HEK293 (cell line): ENCODE measurements around the gene EPM2A.

Experiments used
- ATF2 ChIP-seq: fragments of 450-650 bp; formaldehyde crosslinking; IDR thresholded peaks from 2 replicates; pipeline ENCODE4 v1.5.1; 2016; ENCODE audit warnings: missing biosample characterization, missing genetic modification characterization, low read depth
- BCL11B ChIP-seq: fragments of 450-650 bp; formaldehyde crosslinking; IDR thresholded peaks from 2 replicates; pipeline ENCODE4 v1.5.1; 2016; ENCODE audit warnings: low read depth, missing biosample characterization, missing genetic modification characterization
- CTCF ChIP-seq: fragments of 450-650 bp; formaldehyde crosslinking; IDR thresholded peaks from 2 replicates; pipeline ENCODE4 v1.5.1; 2016; ENCODE audit warnings: missing biosample characterization, missing genetic modification characterization
- FEZF1 ChIP-seq: fragments of 450-650 bp; formaldehyde crosslinking; IDR thresholded peaks from 2 replicates; pipeline ENCODE4 v1.5.1; 2016; ENCODE audit warnings: missing biosample characterization, missing genetic modification characterization
- HOXD13 ChIP-seq: sonication (generic); formaldehyde crosslinking; IDR thresholded peaks from 2 replicates; pipeline ENCODE4 v1.8.0; 2022; ENCODE audit warnings: missing genetic modification reagents, borderline replicate concordance
- MEIS1 ChIP-seq: sonication (generic); formaldehyde crosslinking; IDR thresholded peaks from 2 replicates; pipeline ENCODE4 v1.8.1; 2022; ENCODE audit warnings: missing genetic modification reagents, mild to moderate bottlenecking, borderline replicate concordance
- MZF1 ChIP-seq: fragments of 450-650 bp; formaldehyde crosslinking; IDR thresholded peaks from 2 replicates; pipeline ENCODE4 v1.5.1; 2017; ENCODE audit warnings: missing biosample characterization, missing genetic modification characterization, borderline replicate concordance
- PRDM4 ChIP-seq: fragments of 450-650 bp; formaldehyde crosslinking; IDR thresholded peaks from 2 replicates; pipeline ENCODE4 v1.5.1; 2017; ENCODE audit warnings: missing biosample characterization, missing genetic modification characterization
- SETDB1 ChIP-seq: IDR thresholded peaks from one replicate; pipeline ENCODE4 v1.6.1; 2017; ENCODE audit warnings: mild to moderate bottlenecking, low read length, moderate library complexity, mixed read lengths; ENCODE audit not compliant: insufficient read length
- SP7 ChIP-seq: fragments of 450-650 bp; formaldehyde crosslinking; IDR thresholded peaks from 2 replicates; pipeline ENCODE4 v1.5.1; 2016; ENCODE audit warnings: missing biosample characterization, missing genetic modification characterization
- WT1 ChIP-seq: fragments of 450-650 bp; formaldehyde crosslinking; IDR thresholded peaks from 2 replicates; pipeline ENCODE4 v1.5.1; 2016; ENCODE audit warnings: missing biosample characterization, missing genetic modification characterization
- ZBTB17 ChIP-seq: fragments of 450-650 bp; formaldehyde crosslinking; IDR thresholded peaks from 2 replicates; pipeline ENCODE4 v1.5.1; 2016; ENCODE audit warnings: missing biosample characterization, missing genetic modification characterization
- ZBTB20 ChIP-seq: fragments of 450-650 bp; formaldehyde crosslinking; IDR thresholded peaks from 2 replicates; pipeline ENCODE4 v1.5.1; 2016; ENCODE audit warnings: missing biosample characterization, missing genetic modification characterization
- ZBTB49 ChIP-seq: fragments of 450-650 bp; formaldehyde crosslinking; IDR thresholded peaks from 2 replicates; pipeline ENCODE4 v1.5.1; 2016; ENCODE audit warnings: missing biosample characterization, missing genetic modification characterization, low read depth
- ZBTB6 ChIP-seq: fragments of 450-650 bp; formaldehyde crosslinking; IDR thresholded peaks from 2 replicates; pipeline ENCODE4 v1.5.1; 2017; ENCODE audit warnings: missing biosample characterization, missing genetic modification characterization
- ZNF133 ChIP-seq: fragments of 450-650 bp; formaldehyde crosslinking; IDR thresholded peaks from 2 replicates; pipeline ENCODE4 v1.5.1; 2016; ENCODE audit warnings: missing biosample characterization, missing genetic modification characterization
- ZNF174 ChIP-seq: fragments of 450-650 bp; formaldehyde crosslinking; IDR thresholded peaks from 2 replicates; pipeline ENCODE4 v1.5.0; 2017; ENCODE audit warnings: missing biosample characterization, mild to moderate bottlenecking, missing genetic modification characterization
- ZNF221 ChIP-seq: fragments of 450-650 bp; formaldehyde crosslinking; IDR thresholded peaks from 2 replicates; pipeline ENCODE4 v1.5.1; 2017; ENCODE audit warnings: missing biosample characterization, missing genetic modification characterization, borderline replicate concordance
- ZNF274 ChIP-seq, 2 experiments: fragments of 200-500 bp in 1 of 2; fragments of 450-650 bp in 1 of 2; sonication (Bioruptor generic) in 1 of 2; formaldehyde crosslinking in 1 of 2; IDR thresholded peaks; 2 replicates each; pipeline versions ENCODE4 v1.5.1 to v1.6.1; 2014 to 2016; ENCODE audit warnings: borderline replicate concordance in 1 of 2, inconsistent platforms in 1 of 2, low read length in 1 of 2, missing biosample characterization in 1 of 2, missing genetic modification characterization in 1 of 2
- ZNF280D ChIP-seq: fragments of 450-650 bp; formaldehyde crosslinking; IDR thresholded peaks from 2 replicates; pipeline ENCODE4 v1.5.1; 2016; ENCODE audit warnings: missing biosample characterization, missing genetic modification characterization
- ZNF302 ChIP-seq: fragments of 450-650 bp; formaldehyde crosslinking; IDR thresholded peaks from 2 replicates; pipeline ENCODE4 v1.5.1; 2016; ENCODE audit warnings: missing biosample characterization, missing genetic modification characterization, low read depth
- ZNF610 ChIP-seq: fragments of 450-650 bp; formaldehyde crosslinking; IDR thresholded peaks from 2 replicates; pipeline ENCODE4 v1.5.1; 2016; ENCODE audit warnings: missing biosample characterization, missing genetic modification characterization, borderline replicate concordance
- ZNF626 ChIP-seq: fragments of 450-650 bp; sonication (Bioruptor Pico); formaldehyde crosslinking; IDR thresholded peaks from 2 replicates; pipeline ENCODE4 v1.5.1; 2018; ENCODE audit warnings: missing biosample characterization, missing genetic modification characterization, inconsistent platforms
- ZNF629 ChIP-seq: fragments of 450-650 bp; formaldehyde crosslinking; IDR thresholded peaks from 2 replicates; pipeline ENCODE4 v1.5.1; 2017; ENCODE audit warnings: missing biosample characterization, missing genetic modification characterization
- ZNF670 ChIP-seq: fragments of 450-650 bp; formaldehyde crosslinking; IDR thresholded peaks from 2 replicates; pipeline ENCODE4 v1.5.1; 2016; ENCODE audit warnings: missing biosample characterization, missing genetic modification characterization, low read depth
- ZNF830 ChIP-seq: fragments of 450-650 bp; IDR thresholded peaks from 2 replicates; pipeline ENCODE4 v1.5.0; 2018; ENCODE audit warnings: missing biosample characterization, missing genetic modification characterization, low read depth, mild to moderate bottlenecking, moderate library complexity

Gene EPM2A

GRCh38 chr6:145735356-145736165 lies at the start of gene EPM2A (continued):
- peak; percentile 28; the same call in 1 of the 2 replicates for TF ChIP-seq ZBTB6 (tag by site-specific recombination)
- no peak for TF ChIP-seq ZNF274 (IDR thresholded peaks at IDR 0.05; ENCODE audit: low read length)
- TF ChIP-seq ZNF274 (tag by site-specific recombination; IDR thresholded peaks at IDR 0.05; ENCODE audit: borderline replicate concordance) = no peak
- TF ChIP-seq FEZF1 (tag by site-specific recombination) = no peak
- no peak for TF ChIP-seq ZNF626 (tag by site-specific recombination)
- no peak for TF ChIP-seq MEIS1 (CRISPR knock-in tag)
- TF ChIP-seq ZBTB17 (tag by site-specific recombination) = peak; percentile 52
- peak; percentile 60; the same call in 1 of the 2 replicates for TF ChIP-seq SP7 (tag by site-specific recombination)
- TF ChIP-seq ATF2 (tag by site-specific recombination) = no peak
- TF ChIP-seq ZNF610 (tag by site-specific recombination) = no peak
- TF ChIP-seq ZBTB20 = peak; percentile 88
- TF ChIP-seq ZNF221 (tag by site-specific recombination) = no peak
- TF ChIP-seq PRDM4 (tag by site-specific recombination) = no peak
- TF ChIP-seq BCL11B = no peak
- TF ChIP-seq ZNF280D (tag by site-specific recombination) = no peak
- TF ChIP-seq CTCF = peak; percentile 12; the same call in 1 of the 2 replicates
- peak; percentile 15; the same call in 1 of the 2 replicates for TF ChIP-seq MZF1 (tag by site-specific recombination)
- no peak for TF ChIP-seq WT1
- no peak for TF ChIP-seq ZNF133
- no peak for TF ChIP-seq ZNF302 (tag by site-specific recombination)
- TF ChIP-seq ZNF174 (tag by site-specific recombination) = no peak
- TF ChIP-seq ZNF629 (tag by site-specific recombination) = 0 out of 2 replicates have a peak, but pooled peaks have one; percentile 11
- TF ChIP-seq ZBTB49 (tag by site-specific recombination) = no peak
- TF ChIP-seq ZNF670 (tag by site-specific recombination) = no peak
- TF ChIP-seq SETDB1 = no peak
- TF ChIP-seq ZNF830 = no peak
- peak; percentile 49; the same call in 1 of the 2 replicates for TF ChIP-seq HOXD13
